ENCODE results near the gene ADAMTSL2.

- TF ChIP-seq EZH2 (IDR thresholded peaks at IDR 0.05) (no peak), POLR2AphosphoS5 (IDR thresholded peaks at IDR 0.05; ENCODE audit: borderline replicate concordance, low read depth, low read length) (peak; percentile 26; the same call in 1 of the 2 replicates), FOXP2 (optimal IDR thresholded peaks at IDR 0.05; ENCODE audit: control extremely low read depth, extremely low read length, insufficient read depth) (no peak)
These were observed 7.7 kb upstream of the ADAMTSL2 start for GRCh38 chr9:133526721-133527321.
